GM10248 (cell line): Measurements from ENCODE around the gene EFNA4.

ENCODE experiments used
- CTCF ChIA-PET: fragments of 300-600 bp; sonication (Branson Sonifier 250); formaldehyde crosslinking; extraction: SDS; loops from one replicate; lab custom pipeline; 2021; ENCODE audit warnings: antibody characterized with exemption; lab: Yijun Ruan, JAX
- POLR2A ChIA-PET: fragments of 350-650 bp; sonication (Branson Sonifier 250); formaldehyde crosslinking; extraction: SDS; loops from one replicate; lab custom pipeline; 2020; ENCODE audit warnings: antibody characterized with exemption; lab: Yijun Ruan, JAX
- DNase-seq: peaks from one replicate; pipeline ENCODE4 v3.0.0; 2012; ENCODE audit errors: extremely low spot score
- TF ChIP-seq, protein P1 (sequence below): IDR thresholded peaks from 2 replicates; pipeline ENCODE4 v1.5.1; 2012; ENCODE audit warnings: mild to moderate bottlenecking, low read depth; ENCODE audit errors: extremely low read depth, missing control alignments, control extremely low read depth

EFNA4 gene

DNA sequence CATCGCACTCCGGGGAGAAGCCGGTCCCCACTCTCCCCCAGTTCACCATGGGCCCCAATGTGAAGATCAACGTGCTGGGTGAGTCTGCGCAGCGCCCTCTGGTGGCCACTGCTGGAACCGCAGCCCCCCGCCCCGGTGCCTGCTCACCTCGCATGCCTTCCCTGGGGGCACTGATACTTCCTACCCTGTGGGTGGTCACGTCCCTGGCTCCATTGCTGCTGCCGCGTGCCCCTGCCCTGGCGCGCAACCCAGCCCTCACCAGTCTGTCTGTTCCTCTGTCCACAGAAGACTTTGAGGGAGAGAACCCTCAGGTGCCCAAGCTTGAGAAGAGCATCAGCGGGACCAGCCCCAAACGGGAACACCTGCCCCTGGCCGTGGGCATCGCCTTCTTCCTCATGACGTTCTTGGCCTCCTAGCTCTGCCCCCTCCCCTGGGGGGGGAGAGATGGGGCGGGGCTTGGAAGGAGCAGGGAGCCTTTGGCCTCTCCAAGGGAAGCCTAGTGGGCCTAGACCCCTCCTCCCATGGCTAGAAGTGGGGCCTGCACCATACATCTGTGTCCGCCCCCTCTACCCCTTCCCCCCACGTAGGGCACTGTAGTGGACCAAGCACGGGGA lies 22.7 kb downstream of the EFNA4 start:
- peak; percentile 85 for DNase-seq
- TF ChIP-seq, protein P1, sequence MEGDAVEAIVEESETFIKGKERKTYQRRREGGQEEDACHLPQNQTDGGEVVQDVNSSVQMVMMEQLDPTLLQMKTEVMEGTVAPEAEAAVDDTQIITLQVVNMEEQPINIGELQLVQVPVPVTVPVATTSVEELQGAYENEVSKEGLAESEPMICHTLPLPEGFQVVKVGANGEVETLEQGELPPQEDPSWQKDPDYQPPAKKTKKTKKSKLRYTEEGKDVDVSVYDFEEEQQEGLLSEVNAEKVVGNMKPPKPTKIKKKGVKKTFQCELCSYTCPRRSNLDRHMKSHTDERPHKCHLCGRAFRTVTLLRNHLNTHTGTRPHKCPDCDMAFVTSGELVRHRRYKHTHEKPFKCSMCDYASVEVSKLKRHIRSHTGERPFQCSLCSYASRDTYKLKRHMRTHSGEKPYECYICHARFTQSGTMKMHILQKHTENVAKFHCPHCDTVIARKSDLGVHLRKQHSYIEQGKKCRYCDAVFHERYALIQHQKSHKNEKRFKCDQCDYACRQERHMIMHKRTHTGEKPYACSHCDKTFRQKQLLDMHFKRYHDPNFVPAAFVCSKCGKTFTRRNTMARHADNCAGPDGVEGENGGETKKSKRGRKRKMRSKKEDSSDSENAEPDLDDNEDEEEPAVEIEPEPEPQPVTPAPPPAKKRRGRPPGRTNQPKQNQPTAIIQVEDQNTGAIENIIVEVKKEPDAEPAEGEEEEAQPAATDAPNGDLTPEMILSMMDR, result peak; percentile 99
- POLR2A ChIA-PET, result no interaction called here
- CTCF ChIA-PET, result interaction anchor here (0.7 to 5.1 kb wide), 24 partner anchors 10 to 130 kb away, joined by 3 to 169 read pairs (median 9); partner anchors contain the start of genes ADAM15, EFNA4, KRTCAP2 and PBXIP1

GRCh38 chr1:155086856-155087535 lies 23.5 kb downstream of the EFNA4 start:
- ChIA-PET POLR2A (no interaction called here), CTCF (interaction anchor here (0.7 to 5.1 kb wide), 11 partner anchors 11 to 88 kb away, joined by 3 to 169 read pairs (median 23); partner anchors contain the start of genes ADAM15, EFNA4, KRTCAP2 and SLC50A1)
- TF ChIP-seq, protein P1, result no peak
- DNase-seq, result no peak

GRCh38 chr1:155091071-155092051 lies 27.8 kb downstream of the EFNA4 start:
- ChIA-PET POLR2A (interaction anchor here (0.5 to 1.5 kb wide), 3 partner anchors 71 to 82 kb away, joined by 4 to 7 read pairs (median 5); partner anchors contain the start of genes KRTCAP2 and TRIM46), CTCF (interaction anchor here (0.7 to 6.8 kb wide), 46 partner anchors 9 to 525 kb away, joined by 3 to 184 read pairs (median 6); partner anchors contain the start of genes CHRNB2, DCST1, DCST2 and EFNA4)
- TF ChIP-seq, protein P1, result peak; percentile 95
- DNase-seq, result peak; percentile 84

DNA sequence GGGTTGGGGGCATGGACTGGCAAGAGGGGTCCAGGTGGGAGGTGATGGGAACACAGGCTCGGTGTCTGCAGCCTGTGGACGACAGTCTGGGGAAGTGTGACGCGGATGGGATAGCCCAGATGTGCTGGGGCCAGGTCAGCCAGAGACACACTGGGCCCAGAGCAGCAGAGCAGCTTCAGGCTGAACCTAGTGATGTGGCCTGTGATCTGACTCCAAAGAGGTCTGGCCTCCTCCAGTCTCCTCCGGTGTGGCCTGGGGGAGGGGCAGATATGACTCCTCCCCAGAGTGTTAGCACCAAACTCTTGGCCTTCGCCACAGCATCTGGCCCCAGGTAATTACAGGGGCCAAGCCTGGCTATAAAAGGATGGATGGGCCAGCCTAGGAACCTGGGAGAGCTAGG lies 28.6 kb downstream of the EFNA4 start:
- ChIA-PET POLR2A (interaction anchor here (0.5 to 1.5 kb wide), 3 partner anchors 70 to 81 kb away, joined by 4 to 7 read pairs (median 5); partner anchors contain the start of genes KRTCAP2 and TRIM46), CTCF (interaction anchor here (0.7 to 6.8 kb wide), 45 partner anchors 8 to 525 kb away, joined by 3 to 184 read pairs (median 6); partner anchors contain the start of genes CHRNB2, DCST1, DCST2 and EFNA4)
- TF ChIP-seq, protein P1, result no peak
- no peak for DNase-seq

- no peak for DNase-seq
- ChIA-PET CTCF (interaction anchor here (0.9 to 6.8 kb wide), 15 partner anchors 8 to 81 kb away, joined by 3 to 184 read pairs (median 8); partner anchors contain the start of genes EFNA4, KRTCAP2 and TRIM46), POLR2A (no interaction called here)
- TF ChIP-seq, protein P1, result no peak
These were observed 29.1 kb downstream of the EFNA4 start for GRCh38 chr1:155092641-155093040.
